GM18517 (cell line): ENCODE data around the gene DAD1.

Experiments
- ATAC-seq: cut with Tn5 transposase; IDR thresholded peaks from one replicate; pipeline ENCODE4 v1.9.1; 2021; ENCODE audit warnings: mild to moderate bottlenecking, moderate library complexity; ENCODE audit not compliant: unreplicated experiment

Gene DAD1

DNA sequence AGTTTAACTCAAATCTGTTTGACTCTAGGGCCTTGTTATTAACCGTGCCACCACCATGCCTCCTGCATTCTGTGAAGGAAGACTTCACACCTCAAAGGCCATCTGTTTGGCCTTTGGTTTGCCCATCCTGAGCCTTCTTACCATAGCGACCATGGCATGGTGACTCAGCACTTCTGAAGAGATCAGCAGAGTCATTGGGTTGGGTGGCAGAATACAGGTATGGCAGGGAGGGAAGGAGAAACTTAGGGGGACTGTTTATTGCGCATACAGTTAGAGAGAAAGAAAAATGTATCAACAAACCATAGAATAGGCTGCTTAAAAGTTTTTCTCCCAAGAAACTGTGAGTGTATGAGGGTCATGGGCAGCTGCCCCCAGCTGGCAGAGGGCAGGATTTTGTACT is 49.2 kb downstream of the DAD1 start:
- no peak for ATAC-seq

DNA sequence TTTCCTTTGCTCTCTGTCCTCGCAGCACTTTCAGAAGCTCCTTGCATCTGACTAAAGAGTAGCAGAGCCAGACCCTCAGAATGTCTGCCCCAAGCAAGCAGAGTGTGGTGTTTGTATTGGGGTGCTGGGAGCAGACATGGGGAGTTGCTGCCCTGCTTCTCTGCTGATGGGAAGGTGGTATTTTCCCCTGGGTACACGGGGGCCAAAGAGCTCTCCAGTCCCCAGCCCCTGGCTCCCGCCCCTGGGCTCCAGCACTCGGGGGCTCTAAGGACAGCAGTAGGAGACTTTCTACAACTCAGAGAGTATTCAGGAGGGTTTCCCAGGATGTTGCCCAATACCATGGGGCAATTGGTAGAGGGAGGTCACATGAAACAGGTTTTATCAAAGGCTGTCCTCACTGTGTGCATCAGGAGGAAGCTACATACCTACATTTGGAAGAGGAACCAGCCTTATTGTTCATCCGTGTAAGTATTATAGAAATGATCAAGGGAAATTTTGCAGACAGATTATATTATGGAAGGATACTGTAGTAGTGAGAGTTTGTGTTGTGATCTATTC is 50.3 kb downstream of the DAD1 start:
- no peak for ATAC-seq

DNA sequence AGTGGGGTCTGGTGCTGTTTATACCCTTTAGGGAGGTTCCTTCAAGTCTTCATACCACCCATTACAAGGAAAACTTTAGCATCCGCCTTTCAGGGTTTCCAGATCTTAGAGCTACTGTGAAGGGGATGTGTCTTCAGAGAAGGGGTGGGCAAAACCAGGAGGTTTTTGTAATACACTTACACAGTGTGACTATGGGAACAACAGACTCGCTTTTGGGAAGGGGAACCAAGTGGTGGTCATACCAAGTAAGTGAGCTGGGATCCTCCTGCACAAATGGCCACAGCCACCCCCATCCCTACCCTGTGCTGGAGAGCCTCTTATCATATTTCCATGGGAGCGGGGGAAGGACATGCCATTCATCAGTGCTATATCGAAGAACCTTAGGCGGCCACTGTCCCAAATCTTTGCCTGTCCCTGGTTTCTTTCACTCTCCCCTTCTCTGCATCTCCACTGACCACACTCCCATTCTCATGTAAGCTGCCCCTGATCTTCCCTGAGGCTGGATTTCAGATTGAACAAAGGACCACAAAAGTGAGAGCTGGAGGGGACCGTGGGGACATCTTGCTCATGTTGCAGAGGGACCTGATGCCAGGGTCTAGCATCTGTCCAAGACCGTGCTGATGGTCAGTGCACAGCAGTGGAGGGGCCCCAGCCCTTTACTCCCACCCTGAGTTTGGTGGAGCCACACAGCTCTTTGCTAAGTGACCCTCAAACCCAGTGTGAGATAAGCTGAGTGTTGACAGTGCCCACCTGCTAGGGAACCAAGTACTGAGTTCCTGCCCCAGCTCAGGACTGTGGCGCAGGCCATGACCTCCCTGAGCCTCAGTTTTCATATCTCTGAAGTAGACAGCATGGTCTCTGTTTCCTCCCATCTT is 51.4 kb downstream of the DAD1 start:
- ATAC-seq, result no peak

DNA sequence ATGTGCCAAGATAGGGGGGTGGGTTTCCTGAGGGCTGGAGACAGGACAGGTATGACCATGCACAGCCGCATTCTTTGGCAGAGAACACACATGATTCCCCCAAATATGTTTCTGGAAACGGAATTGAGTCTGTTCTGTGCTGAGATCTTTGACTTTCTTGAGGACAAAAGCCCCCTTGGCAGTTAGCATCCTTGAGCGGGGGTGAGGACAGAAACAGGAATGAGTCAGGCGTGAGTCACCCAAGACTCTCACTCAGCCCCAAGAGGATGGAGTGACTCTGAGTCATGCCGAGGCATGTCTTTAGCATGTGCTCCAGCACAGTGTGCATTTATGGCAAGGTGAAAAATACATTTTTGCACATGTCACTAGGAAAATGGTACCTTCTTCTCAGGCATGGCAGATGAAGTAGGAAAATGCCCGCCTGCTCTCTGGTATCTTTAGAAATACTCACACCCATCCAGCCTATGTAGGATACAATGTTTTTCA is 52.1 kb downstream of the DAD1 start:
- ATAC-seq, result peak; percentile 68

DNA sequence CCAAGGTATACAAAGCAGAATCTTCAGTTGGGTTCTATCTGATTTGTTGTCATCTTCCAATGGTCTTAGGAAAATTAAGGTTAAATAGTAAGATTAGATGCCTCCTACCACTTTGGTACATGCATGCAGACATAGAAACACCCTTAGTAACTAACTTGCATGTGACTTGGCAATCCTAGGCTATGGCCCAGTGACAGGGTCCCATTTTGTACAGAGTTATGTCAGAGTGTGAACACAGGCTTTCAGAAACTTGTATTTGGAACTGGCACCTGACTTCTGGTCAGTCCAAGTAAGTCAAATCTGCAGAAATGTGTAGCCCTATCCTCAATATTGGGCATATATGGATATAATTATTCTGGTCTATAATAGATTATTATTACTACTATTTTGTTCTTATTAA is 53.1 kb downstream of the DAD1 start:
- ATAC-seq, result no peak

DNA sequence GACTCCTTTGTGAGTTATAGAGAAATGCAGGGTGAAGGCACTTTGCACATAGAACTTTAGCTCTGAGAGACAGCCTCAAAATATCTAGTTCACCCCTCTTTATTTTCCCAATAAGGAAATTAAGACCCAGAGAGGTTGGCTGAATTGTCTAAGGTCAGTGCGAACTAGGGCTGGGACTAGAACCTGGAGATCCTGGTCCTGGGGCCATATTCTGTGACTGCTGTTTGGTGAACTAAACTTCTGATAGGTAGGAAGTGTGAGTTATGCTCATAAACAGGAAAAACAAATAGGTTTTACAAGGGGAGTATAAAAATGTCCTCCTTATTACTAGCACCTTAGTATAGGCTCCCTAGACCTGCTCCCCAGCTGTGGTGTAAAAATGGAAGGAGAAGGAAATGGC is 53.9 kb downstream of the DAD1 start:
- no peak for ATAC-seq

DNA sequence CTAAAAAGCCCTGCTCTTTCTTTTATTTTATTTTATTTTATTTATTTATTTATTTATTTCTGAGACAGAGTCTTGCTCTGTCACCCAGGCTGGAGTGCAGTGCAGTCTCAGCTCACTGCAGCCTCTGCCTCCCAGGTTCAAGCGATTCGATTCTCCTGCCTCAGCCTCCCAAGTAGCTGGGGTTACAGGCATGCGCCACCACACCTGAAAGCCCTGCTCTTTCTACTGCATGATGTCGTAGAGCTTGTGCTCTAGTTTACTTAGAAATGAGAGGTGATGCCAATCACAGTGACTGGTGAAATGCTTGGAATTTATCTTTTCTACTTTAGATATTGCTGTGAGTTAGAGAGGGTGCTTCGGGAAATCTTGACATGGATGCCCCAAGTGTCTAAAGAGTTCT is 54.5 kb downstream of the DAD1 start:
- no peak for ATAC-seq

DNA sequence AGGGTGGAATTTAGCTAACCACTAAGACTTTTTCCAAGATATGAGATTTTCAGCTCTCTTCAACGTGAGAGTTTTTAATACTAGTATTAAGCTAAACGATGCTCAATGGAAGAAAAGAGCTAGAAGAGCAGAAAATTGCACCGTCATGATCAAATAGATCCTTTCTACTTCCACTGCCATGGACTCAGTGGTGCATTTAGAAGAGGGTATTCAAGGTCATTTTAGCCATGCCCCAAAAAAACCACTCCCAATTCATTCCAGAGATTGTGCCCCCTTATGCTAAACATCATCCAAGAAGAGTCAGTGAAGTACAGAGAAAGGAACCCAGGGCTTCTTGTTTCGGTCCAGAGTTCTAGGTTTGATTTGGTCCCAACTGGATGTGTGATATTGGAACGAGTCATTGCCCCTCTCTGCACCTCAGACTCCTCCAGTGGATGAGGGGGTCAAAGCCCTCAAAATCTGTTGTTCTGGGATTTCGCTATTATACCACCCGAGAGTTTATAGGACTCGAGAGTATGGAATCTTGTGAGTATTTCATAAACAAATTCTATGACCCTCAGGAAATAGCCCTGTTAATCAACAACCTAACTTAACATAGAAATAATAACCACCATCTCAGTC is 55.2 kb downstream of the DAD1 start:
- no peak for ATAC-seq

DNA sequence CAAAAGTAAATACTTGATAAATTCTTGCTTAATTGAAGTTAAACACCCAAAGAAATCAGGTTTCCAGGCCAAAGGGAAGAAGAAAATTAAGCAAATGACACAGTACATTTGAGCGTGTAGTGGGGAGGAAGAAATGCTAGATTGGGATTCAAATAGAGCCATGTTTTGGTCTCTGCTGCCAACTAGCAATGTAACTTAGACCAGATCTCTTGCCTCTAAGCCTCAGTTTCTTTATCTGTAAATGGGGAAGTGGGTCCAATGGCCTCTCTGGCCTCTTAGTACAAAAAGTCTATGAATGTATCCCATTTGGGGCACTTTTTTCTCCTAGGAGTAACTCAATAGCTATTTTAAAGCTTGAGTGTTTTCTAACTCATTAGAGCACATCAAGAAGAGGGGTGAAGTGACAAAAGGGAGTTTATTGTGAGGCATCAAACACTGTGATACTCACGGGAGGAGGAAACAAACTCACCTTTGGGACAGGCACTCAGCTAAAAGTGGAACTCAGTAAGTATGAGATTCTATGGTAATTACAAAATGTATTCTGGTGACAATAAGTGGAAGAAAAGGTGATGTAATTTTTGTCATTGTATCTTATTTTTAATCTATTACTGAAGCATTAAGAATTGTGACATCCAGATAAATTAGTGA is 55.8 kb downstream of the DAD1 start:
- ATAC-seq, result no peak

DNA sequence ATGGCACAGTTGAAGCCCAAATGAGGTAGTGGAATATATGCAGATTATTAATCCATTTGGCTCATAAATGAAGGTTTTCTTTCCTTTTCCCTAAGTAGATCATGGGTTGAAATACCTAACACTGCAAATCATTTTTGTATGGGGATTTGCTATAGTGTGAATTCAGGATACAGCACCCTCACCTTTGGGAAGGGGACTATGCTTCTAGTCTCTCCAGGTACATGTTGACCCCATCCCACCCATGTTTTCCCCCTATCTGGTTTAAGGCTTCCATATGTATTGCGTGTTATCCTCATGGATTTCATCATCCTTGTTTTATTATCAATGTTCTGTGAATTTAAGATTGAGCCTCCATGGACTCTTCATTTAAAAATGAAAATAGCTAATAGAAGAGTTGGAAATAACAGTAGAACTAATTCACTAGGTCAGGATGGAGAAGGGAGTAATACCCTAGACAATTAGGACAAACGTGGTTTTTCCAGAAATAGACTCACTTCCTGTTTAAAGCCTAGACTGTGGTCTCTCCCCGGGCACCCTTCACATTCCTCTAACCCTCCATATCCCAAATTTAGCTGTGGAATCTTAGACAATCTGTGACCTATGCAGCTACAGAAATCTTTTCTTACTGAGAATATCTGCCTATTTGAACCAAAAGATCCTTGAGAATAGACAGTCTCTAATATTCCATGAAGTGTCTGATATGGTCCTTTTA is 56.5 kb downstream of the DAD1 start:
- ATAC-seq, result no peak

DNA sequence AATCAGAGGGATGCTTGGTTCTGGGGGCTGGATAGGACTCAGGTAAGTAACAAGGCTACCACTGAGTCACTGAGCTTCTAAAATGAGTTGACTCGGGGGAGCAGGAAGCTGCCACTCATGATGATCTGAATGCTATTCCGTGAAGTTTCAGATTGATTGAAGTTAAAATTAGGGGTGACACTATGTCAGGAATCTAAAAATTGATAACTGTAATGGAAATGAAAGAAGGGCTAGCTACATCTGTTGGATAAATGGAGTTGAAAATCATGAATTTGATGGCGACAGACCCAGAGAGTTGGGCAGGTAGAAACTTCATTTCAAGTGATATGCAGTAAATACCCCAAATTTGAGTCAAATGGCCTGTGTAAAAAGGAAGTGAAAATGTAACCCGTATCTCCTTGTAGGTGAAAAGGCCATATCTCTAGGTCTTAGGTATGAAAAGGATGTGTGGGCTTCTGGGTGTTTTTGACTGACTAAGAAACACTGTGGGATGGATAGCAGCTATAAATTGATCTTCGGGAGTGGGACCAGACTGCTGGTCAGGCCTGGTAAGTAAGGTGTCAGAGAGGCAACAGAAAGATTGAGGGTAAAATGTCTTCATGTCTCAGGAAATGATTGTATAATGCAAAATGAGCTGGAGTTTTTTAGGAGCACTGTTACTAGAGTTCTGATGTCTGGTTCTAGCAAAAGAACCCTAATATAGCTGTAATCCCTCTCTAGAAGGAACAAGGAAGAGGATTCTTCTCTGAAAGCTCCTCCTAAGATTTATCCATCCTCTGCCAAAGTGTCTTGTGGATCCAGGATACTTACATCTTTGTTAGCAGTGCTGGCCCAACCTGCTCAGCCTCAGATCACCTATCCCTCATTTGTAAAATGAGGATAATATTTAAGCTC is 57.3 kb downstream of the DAD1 start:
- peak; percentile 66 for ATAC-seq

DNA sequence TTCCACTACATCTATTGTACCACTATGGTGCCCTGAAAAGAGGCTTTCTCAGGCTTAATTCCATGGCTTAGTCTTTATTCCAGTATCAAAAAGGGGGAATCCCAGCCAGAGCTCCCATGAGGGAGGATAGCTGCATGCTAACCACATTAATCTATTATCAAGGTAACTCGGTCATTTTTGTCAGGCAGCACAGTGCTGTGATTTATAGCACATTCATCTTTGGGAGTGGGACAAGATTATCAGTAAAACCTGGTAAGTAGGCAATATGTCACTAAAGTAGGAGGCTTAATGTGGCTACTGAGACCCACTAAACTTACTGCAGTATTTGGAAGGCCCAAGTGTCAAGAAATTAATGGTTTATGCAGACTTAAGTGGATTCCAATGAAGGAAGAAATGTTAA is 58.9 kb downstream of the DAD1 start:
- no peak for ATAC-seq

DNA sequence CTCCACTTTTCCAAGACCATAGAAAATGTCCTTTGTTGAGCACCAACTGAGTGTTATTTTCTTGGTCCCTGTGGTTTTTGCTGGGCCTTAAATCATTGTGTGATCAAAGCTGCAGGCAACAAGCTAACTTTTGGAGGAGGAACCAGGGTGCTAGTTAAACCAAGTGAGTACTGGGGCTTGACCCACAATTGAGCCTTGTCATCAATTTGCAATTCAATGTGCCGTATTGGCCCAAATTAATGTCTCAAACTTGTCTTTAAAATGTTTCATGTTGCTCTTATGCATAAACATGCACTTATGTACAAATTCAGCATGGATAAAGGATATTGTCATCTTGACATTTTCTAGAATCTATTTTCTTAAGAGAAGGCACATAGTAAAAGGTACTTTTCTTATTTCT is 62.3 kb downstream of the DAD1 start:
- ATAC-seq, result no peak

DNA sequence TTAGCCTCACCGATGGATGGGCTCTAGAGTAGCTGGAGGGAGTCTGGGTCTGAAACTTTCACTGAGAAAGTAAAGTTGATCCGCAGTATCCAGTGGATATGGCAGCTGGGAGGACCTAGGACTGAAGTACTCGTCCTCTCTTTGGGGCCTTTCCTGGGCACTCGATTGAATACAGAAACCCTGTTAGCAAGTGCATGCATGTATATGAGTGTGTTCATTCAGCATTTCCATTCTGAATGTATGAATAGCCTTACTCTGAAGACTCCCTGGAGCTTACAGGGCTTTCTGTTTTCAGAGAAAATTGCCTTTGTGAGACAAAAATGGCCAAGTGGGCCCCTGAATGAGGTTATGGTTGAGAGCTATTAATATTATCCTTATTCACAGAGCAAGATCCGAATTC is 62.8 kb downstream of the DAD1 start:
- no peak for ATAC-seq

DNA sequence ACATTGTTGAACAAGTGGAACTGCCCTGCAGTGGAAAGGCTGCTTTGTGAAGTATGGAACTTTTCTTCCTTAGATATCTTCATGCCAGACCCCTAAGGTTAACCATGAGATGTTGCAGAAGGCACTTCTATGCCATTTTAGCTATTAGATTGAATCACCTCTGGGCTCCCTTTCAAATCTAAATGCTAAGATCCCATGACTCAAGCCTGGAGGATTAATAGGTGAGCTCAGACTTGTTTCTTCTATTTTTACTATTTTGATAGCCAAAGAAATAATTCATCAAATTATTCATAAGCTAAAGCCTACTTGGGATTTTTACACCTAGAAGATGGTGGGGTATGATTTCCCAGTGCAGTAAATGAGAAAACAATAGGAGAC is 64.3 kb downstream of the DAD1 start:
- ATAC-seq, result no peak

DNA sequence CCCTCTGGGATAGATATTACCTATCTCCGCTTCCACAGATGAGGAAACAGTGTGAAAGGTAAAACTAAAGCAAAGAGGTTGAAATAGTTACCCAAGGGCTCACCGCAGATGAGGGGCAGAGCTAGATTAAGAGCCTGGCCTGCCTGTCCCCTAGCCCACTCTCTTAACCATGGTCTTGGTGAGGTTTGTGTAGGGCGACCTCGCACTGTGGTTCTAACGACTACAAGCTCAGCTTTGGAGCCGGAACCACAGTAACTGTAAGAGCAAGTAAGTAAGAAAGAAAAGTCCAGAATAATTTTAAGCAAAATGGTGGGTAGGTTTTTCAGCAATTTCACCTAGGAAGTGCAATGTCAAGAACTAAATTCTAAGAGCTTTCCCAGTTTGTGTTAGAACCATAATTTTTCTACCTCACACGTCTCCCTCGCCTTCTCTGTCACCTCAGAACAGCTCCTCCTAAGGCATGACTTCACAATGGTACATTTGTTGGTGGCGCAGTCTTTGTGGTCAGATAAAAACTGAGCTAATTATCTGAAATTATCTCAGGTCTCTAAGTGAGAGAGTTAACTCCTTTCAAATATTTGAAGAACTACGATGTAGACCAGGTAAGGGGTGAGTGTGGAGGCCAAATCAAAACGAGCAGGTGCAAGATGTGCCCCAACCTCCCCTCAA is 64.8 kb downstream of the DAD1 start:
- no peak for ATAC-seq

DNA sequence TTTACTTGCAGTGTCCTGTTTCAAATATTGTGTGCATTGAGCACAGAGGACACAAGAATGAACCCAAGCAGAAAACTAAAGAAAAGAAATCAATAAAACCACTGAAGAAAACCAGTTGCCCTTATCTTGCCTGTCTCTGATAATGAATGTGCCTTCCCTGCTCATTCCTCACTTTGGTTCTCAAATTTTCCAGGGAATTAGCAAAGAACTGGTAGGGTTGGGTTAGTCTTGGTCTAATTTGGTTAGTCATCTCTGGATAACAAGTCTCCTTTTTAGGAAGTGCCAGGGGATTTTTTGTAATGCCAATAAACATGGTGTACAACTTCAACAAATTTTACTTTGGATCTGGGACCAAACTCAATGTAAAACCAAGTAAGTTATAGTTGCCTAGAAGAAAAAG is 65.7 kb downstream of the DAD1 start:
- ATAC-seq, result no peak

DNA sequence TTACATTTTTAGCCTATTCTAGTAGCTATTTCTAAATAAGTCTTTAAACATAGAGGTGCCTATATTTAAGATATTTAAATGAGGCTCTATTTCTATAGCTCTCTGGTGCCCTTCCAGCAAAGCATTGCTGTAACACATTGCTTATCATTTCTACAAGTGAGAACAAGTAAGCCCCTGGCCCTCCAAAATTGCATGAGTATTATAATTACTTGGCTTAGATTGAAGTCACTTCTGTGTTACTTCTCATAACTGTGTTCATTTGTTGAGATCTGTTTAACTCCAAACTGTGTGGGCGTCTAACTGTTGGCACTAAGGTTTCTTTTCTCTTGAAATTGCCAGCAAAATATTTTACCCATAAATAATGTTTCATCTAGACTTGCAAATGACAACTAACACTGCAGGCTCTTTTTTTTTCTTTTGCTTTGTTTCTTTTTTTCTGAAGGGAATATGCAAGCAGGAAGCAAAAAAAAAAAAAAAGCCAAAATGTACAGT is 66.5 kb downstream of the DAD1 start:
- peak; percentile 41 for ATAC-seq
